Stomach (tissue), 4 donors: ENCODE results near the gene GTF2IRD1.

Source experiments
- POLR2A ChIP-seq, 4 donors: fragments of 450-650 bp; IDR thresholded peaks; one replicate each; pipeline ENCODE4 v1.6.1; 2016; ENCODE audit warnings: antibody characterized with exemption in 4 of 4, control low read depth in 2 of 4, mild to moderate bottlenecking in 1 of 4, moderate library complexity in 1 of 4
- POLR2AphosphoS5 ChIP-seq, 3 donors: sonication (generic); formaldehyde crosslinking; IDR thresholded peaks; one replicate each; pipeline ENCODE4 v1.6.1; 2016; ENCODE audit warnings: antibody characterized with exemption in 3 of 3
- TF ChIP-seq, protein P1 (sequence below), 7 experiments: fragments of 450-650 bp in 4 of 7; fragments of 200-600 bp in 3 of 7; sonication (generic) in 3 of 7; IDR thresholded peaks; one replicate each; pipeline ENCODE4 v1.5.1; 2016 to 2019; ENCODE audit warnings: antibody characterized with exemption in 7 of 7, control low read depth in 2 of 7, mild to moderate bottlenecking in 1 of 7

DNA sequence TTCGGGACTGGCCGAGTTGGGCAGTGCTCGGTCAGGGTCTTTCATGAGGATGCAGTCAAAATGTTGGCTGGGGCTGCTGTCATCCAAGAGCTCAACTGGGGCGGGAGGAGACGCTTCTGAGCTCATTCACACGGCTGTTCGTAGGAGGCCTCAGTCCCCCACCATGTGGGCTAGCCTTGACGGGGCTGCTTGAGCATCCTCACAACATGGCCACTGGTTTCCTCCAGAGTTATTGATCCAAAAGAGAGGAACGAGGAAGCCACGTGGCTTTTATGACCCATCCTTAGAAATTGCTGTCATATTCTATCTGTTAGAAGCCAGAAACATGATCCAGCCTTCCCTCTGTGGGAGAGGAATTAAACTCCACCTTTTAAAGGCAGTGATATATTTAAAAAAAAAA lies 68.1 kb downstream of the GTF2IRD1 start:
- TF ChIP-seq, protein P1, sequence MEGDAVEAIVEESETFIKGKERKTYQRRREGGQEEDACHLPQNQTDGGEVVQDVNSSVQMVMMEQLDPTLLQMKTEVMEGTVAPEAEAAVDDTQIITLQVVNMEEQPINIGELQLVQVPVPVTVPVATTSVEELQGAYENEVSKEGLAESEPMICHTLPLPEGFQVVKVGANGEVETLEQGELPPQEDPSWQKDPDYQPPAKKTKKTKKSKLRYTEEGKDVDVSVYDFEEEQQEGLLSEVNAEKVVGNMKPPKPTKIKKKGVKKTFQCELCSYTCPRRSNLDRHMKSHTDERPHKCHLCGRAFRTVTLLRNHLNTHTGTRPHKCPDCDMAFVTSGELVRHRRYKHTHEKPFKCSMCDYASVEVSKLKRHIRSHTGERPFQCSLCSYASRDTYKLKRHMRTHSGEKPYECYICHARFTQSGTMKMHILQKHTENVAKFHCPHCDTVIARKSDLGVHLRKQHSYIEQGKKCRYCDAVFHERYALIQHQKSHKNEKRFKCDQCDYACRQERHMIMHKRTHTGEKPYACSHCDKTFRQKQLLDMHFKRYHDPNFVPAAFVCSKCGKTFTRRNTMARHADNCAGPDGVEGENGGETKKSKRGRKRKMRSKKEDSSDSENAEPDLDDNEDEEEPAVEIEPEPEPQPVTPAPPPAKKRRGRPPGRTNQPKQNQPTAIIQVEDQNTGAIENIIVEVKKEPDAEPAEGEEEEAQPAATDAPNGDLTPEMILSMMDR (IDR thresholded peaks at IDR 0.05): no peak
- TF ChIP-seq POLR2A (IDR thresholded peaks at IDR 0.05) (no peak), POLR2AphosphoS5 (IDR thresholded peaks at IDR 0.05) (no peak)
